VCaP (cell line): Measurements from ENCODE around the gene ABHD2.

Source experiments
- H3K27ac ChIP-seq: fragments of 450-650 bp; 2 replicates; pipeline ENCODE4 v1.5.1; 2017
- CTCF ChIP-seq: fragments of 450-650 bp; conservative IDR thresholded peaks from 2 replicates; pipeline ENCODE4 v1.5.1; 2017; ENCODE audit warnings: mild to moderate bottlenecking, moderate library complexity

ABHD2 gene

GRCh38 chr15:89068325-89068784, 19.9 kb upstream of the ABHD2 start:
- no peak for TF ChIP-seq CTCF
- H3K27ac ChIP-seq: no peak overlapping the region

- TF ChIP-seq CTCF: no peak
- no peak overlapping the region for H3K27ac ChIP-seq
These were observed 17.8 kb upstream of the ABHD2 start for GRCh38 chr15:89070197-89071124.

GRCh38 chr15:89071471-89071870, 16.8 kb upstream of the ABHD2 start:
- no peak overlapping the region for H3K27ac ChIP-seq
- TF ChIP-seq CTCF: no peak

GRCh38 chr15:89072277-89072869, 15.9 kb upstream of the ABHD2 start:
- TF ChIP-seq CTCF: no peak
- no peak overlapping the region for H3K27ac ChIP-seq

- no peak for TF ChIP-seq CTCF
- H3K27ac ChIP-seq: no peak overlapping the region
These were observed 13.7 kb upstream of the ABHD2 start for GRCh38 chr15:89074402-89075012.

GRCh38 chr15:89075101-89075640, 13.1 kb upstream of the ABHD2 start:
- no peak overlapping the region for H3K27ac ChIP-seq
- TF ChIP-seq CTCF: no peak

- TF ChIP-seq CTCF: no peak
These were observed 12.4 kb upstream of the ABHD2 start for GRCh38 chr15:89075846-89076245.

More at GRCh38 chr15:89075846-89076245, 12.4 kb upstream of the ABHD2 start:
- H3K27ac ChIP-seq: no peak overlapping the region
